Bronchial epithelial cell (primary cell): Measurements from ENCODE around the gene TFEB. TPM values are rescaled to one million over a fixed set of nuclear protein-coding genes. Genes with fewer than 3 reads are reported as not detected.

Experiments used
- DNase-seq: peaks from one replicate; pipeline ENCODE4 v3.0.0-alpha.2; 2010; ENCODE audit warnings: low read depth
- FAIRE-seq: peaks from 2 replicates; lab custom pipeline; 2011; peaks lifted over from hg19 to GRCh38; lab: Jason Lieb, UNC
- H3K27me3 ChIP-seq: 2 replicates; pipeline ENCODE4 v1.5.1; 2011; ENCODE audit warnings: low read length; ENCODE audit not compliant: control insufficient read depth, insufficient read depth
- H3K36me3 ChIP-seq: 2 replicates; pipeline ENCODE4 v1.5.1; 2011; ENCODE audit warnings: low read length; ENCODE audit not compliant: control insufficient read depth, insufficient read depth
- H3K4me3 ChIP-seq: 2 replicates; pipeline ENCODE4 v1.5.1; 2011; ENCODE audit warnings: mild to moderate bottlenecking, low read depth, low read length, control low read depth
- CTCF ChIP-seq: IDR thresholded peaks from 2 replicates; pipeline ENCODE4 v1.5.1; 2011; ENCODE audit warnings: mild to moderate bottlenecking, moderate library complexity, low read length, control low read depth, inconsistent platforms; ENCODE audit not compliant: insufficient read depth, severe bottlenecking
- total RNA-seq: library from RNA; depleted of rRNA; stranded (reverse); fragments of >200 nt; gene quantifications from 2 replicates; pipeline ENCODE4 v1.2.1, GENCODE V29; 2014

The TFEB gene
- total RNA-seq, 1 donor from 2014 or later, result 6.8 TPM

- Histone ChIP-seq H3K27me3 (no peaks in the 10 kb centered on the region), H3K4me3 (no peak overlapping the region), H3K36me3 (peaks cover 9% of the 10 kb centered on the region)
- peak; percentile 95 for TF ChIP-seq CTCF
- no peak for FAIRE-seq
- peak; percentile 80 for DNase-seq
Measured at GRCh38 chr6:41682056-41682477, 53.3 kb downstream of the TFEB start.

GRCh38 chr6:41680182-41680965 is 55.0 kb downstream of the TFEB start:
- no peak for TF ChIP-seq CTCF
- DNase-seq (no peak), FAIRE-seq (no peak)
- Histone ChIP-seq H3K4me3 (no peak overlapping the region), H3K36me3 (peaks cover 3% of the 10 kb centered on the region), H3K27me3 (no peaks in the 10 kb centered on the region)

GRCh38 chr6:41679696-41680095 is 55.7 kb downstream of the TFEB start:
- H3K36me3 ChIP-seq, result peaks cover 2% of the 10 kb centered on the region
- FAIRE-seq, result no peak

GRCh38 chr6:41678511-41679084 is 56.8 kb downstream of the TFEB start:
- TF ChIP-seq CTCF, result no peak
- no peaks in the 10 kb centered on the region for H3K27me3 ChIP-seq
- no peaks in the 10 kb centered on the region for H3K36me3 ChIP-seq
- FAIRE-seq, result no peak
- no peak for DNase-seq
- no peak overlapping the region for H3K4me3 ChIP-seq

More at GRCh38 chr6:41679696-41680095, 55.7 kb downstream of the TFEB start:
- Histone ChIP-seq H3K4me3 (no peak overlapping the region), H3K27me3 (no peaks in the 10 kb centered on the region)
- no peak for DNase-seq
- TF ChIP-seq CTCF, result no peak

GRCh38 chr6:41677124-41677921 is 58.1 kb downstream of the TFEB start:
- Histone ChIP-seq H3K4me3 (no peak overlapping the region), H3K27me3 (no peaks in the 10 kb centered on the region), H3K36me3 (no peaks in the 10 kb centered on the region)
- FAIRE-seq, result peak; percentile 89
- TF ChIP-seq CTCF, result no peak
- DNase-seq, result no peak
